WTC11 (cell line): ENCODE measurements around the gene MTOR. TPM values are rescaled to one million over a fixed set of nuclear protein-coding genes. Genes with fewer than 3 reads are reported as not detected.

Experiments used
- ATAC-seq: fragments of 200-7000 bp; cut with Tn5 transposase; 2 replicates; pipeline ENCODE4 v1.10.0; 2021; ENCODE audit warnings: mild to moderate bottlenecking, moderate library complexity
- CTCF ChIA-PET: fragments of 300-600 bp; sonication (Branson Sonifier 250); formaldehyde crosslinking; loops from one replicate; lab custom pipeline; 2021; ENCODE audit warnings: antibody characterized with exemption; lab: Charles Lee
- POLR2A ChIA-PET: fragments of 350-600 bp; sonication (Branson Sonifier 250); formaldehyde crosslinking; loops from one replicate; lab custom pipeline; 2021; ENCODE audit warnings: antibody characterized with exemption; lab: Charles Lee
- DNase-seq: peaks from one replicate; pipeline ENCODE4 v3.0.0; 2021; ENCODE audit warnings: low spot score
- H3K27ac Mint-ChIP-seq: 2 replicates; pipeline ENCODE4 v1.8.0; 2021; ENCODE audit warnings: mixed read lengths
- H3K27me3 Mint-ChIP-seq: 2 replicates; pipeline ENCODE4 v1.8.0; 2021; ENCODE audit warnings: low read depth, mild to moderate bottlenecking, moderate library complexity, mixed read lengths
- H3K36me3 Mint-ChIP-seq: 2 replicates; pipeline ENCODE4 v1.8.0; 2021; ENCODE audit warnings: mixed read lengths
- H3K4me1 Mint-ChIP-seq: 2 replicates; pipeline ENCODE4 v1.8.0; 2022; ENCODE audit warnings: mixed read lengths
- H3K4me3 Mint-ChIP-seq: 2 replicates; pipeline ENCODE4 v1.8.0; 2021; ENCODE audit warnings: mild to moderate bottlenecking, moderate library complexity, mixed read lengths
- H3K9me3 Mint-ChIP-seq: 2 replicates; pipeline ENCODE4 v1.8.0; 2021; ENCODE audit warnings: mixed read lengths
- AFF4 ChIP-seq: sonication (generic); formaldehyde crosslinking; IDR thresholded peaks from 2 replicates; pipeline ENCODE4 v1.8.1; 2023; ENCODE audit warnings: mild to moderate bottlenecking, missing genetic modification reagents, borderline replicate concordance
- ARID4B ChIP-seq: sonication (generic); formaldehyde crosslinking; IDR thresholded peaks from 2 replicates; pipeline ENCODE4 v1.8.0; 2023; ENCODE audit warnings: missing genetic modification reagents, mild to moderate bottlenecking, borderline replicate concordance
- ATF3 ChIP-seq: sonication (generic); formaldehyde crosslinking; conservative IDR thresholded peaks from 2 replicates; pipeline ENCODE4 v1.8.1; 2022; ENCODE audit warnings: mild to moderate bottlenecking, missing genetic modification reagents
- CBFB ChIP-seq: sonication (generic); formaldehyde crosslinking; IDR thresholded peaks from 2 replicates; pipeline ENCODE4 v1.8.1; 2022; ENCODE audit warnings: mild to moderate bottlenecking, low read depth, missing genetic modification reagents
- E2F4 ChIP-seq: sonication (generic); formaldehyde crosslinking; IDR thresholded peaks from 2 replicates; pipeline ENCODE4 v1.8.1; 2022; ENCODE audit warnings: low read depth, mild to moderate bottlenecking, moderate library complexity, missing genetic modification reagents, borderline replicate concordance
- ELF4 ChIP-seq: sonication (generic); formaldehyde crosslinking; IDR thresholded peaks from 2 replicates; pipeline ENCODE4 v1.8.1; 2022; ENCODE audit warnings: low read depth, mild to moderate bottlenecking, moderate library complexity, missing genetic modification reagents
- GABPB1 ChIP-seq: sonication (generic); formaldehyde crosslinking; IDR thresholded peaks from 2 replicates; pipeline ENCODE4 v1.8.1; 2023; ENCODE audit warnings: mild to moderate bottlenecking, missing genetic modification reagents
- GRHL2 ChIP-seq: fragments of 250-450 bp; sonication (Bioruptor Pico); IDR thresholded peaks from 2 replicates; pipeline ENCODE4 v1.8.0; 2022; ENCODE audit warnings: mild to moderate bottlenecking, moderate library complexity; ENCODE audit not compliant: insufficient replicate concordance, severe bottlenecking
- MLX ChIP-seq: sonication (generic); formaldehyde crosslinking; IDR thresholded peaks from 2 replicates; pipeline ENCODE4 v1.8.1; 2023; ENCODE audit warnings: mild to moderate bottlenecking, missing genetic modification reagents, moderate library complexity
- NFATC4 ChIP-seq: fragments of 250-450 bp; sonication (Bioruptor Pico); IDR thresholded peaks from 2 replicates; pipeline ENCODE4 v1.9.0; 2021; ENCODE audit warnings: mild to moderate bottlenecking
- RELA ChIP-seq: sonication (generic); formaldehyde crosslinking; IDR thresholded peaks from 2 replicates; pipeline ENCODE4 v1.8.1; 2022; ENCODE audit warnings: missing genetic modification reagents, mild to moderate bottlenecking, borderline replicate concordance
- SMAD3 ChIP-seq: sonication (generic); formaldehyde crosslinking; IDR thresholded peaks from 2 replicates; pipeline ENCODE4 v1.8.0; 2022; ENCODE audit warnings: missing genetic modification reagents, mild to moderate bottlenecking, borderline replicate concordance
- SOX15 ChIP-seq: fragments of 250-450 bp; sonication (Bioruptor Pico); IDR thresholded peaks from 2 replicates; pipeline ENCODE4 v1.9.0; 2021; ENCODE audit warnings: mild to moderate bottlenecking
- TCF7 ChIP-seq: sonication (generic); formaldehyde crosslinking; IDR thresholded peaks from 2 replicates; pipeline ENCODE4 v1.8.0; 2022; ENCODE audit warnings: mild to moderate bottlenecking, low read depth, missing genetic modification reagents, moderate library complexity
- USF2 ChIP-seq: sonication (generic); formaldehyde crosslinking; IDR thresholded peaks from 2 replicates; pipeline ENCODE4 v1.8.1; 2023; ENCODE audit warnings: mild to moderate bottlenecking, missing genetic modification reagents, moderate library complexity
- ZBTB43 ChIP-seq: sonication (generic); formaldehyde crosslinking; IDR thresholded peaks from 2 replicates; pipeline ENCODE4 v1.8.1; 2023; ENCODE audit warnings: mild to moderate bottlenecking, missing genetic modification reagents
- ZNF219 ChIP-seq: sonication (generic); formaldehyde crosslinking; IDR thresholded peaks from 2 replicates; pipeline ENCODE4 v1.8.0; 2023; ENCODE audit warnings: missing genetic modification reagents, mild to moderate bottlenecking, borderline replicate concordance
- ZNF263 ChIP-seq: sonication (generic); formaldehyde crosslinking; IDR thresholded peaks from 2 replicates; pipeline ENCODE4 v1.8.1; 2022; ENCODE audit warnings: low read depth, mild to moderate bottlenecking, moderate library complexity, missing genetic modification reagents
- total RNA-seq: library from RNA; stranded (reverse); gene quantifications from 3 replicates; pipeline ENCODE4 v1.2.3, GENCODE V29; 2021

MTOR gene
- total RNA-seq, 1 experiment from 2014 or later: 65.0 TPM

- peaks cover 72% of the 10 kb centered on the region for H3K36me3 Mint-ChIP-seq
Measured at GRCh38 chr1:11125931-11126330, 136.4 kb downstream of the MTOR start.

More at GRCh38 chr1:11125931-11126330, 136.4 kb downstream of the MTOR start:
- CTCF ChIA-PET: interaction anchor here (0.6 kb wide), 1 partner anchor 169 kb away, joined by 3 read pairs; no protein-coding TSS in a partner anchor
- H3K4me1 Mint-ChIP-seq: no peaks in the 10 kb centered on the region
- H3K9me3 Mint-ChIP-seq: no peaks in the 10 kb centered on the region
- no peak for DNase-seq
- no peak for TF ChIP-seq SMAD3
- no peak for TF ChIP-seq ZNF219 (CRISPR knock-in tag)
- no peak for TF ChIP-seq ELF4 (CRISPR knock-in tag)
- TF ChIP-seq ZNF263 (CRISPR knock-in tag): no peak
- no peak for TF ChIP-seq USF2 (CRISPR knock-in tag)
- TF ChIP-seq ARID4B: no peak
- TF ChIP-seq NFATC4 (CRISPR knock-in tag): no peak
- TF ChIP-seq TCF7 (CRISPR knock-in tag): no peak
- TF ChIP-seq MLX (CRISPR knock-in tag): no peak
- TF ChIP-seq SOX15 (CRISPR knock-in tag): no peak
- TF ChIP-seq ZBTB43 (CRISPR knock-in tag): no peak
- no peak for TF ChIP-seq RELA (CRISPR knock-in tag)
- TF ChIP-seq CBFB (CRISPR knock-in tag): no peak
- no peak for TF ChIP-seq GRHL2 (CRISPR knock-in tag)
- TF ChIP-seq E2F4 (CRISPR knock-in tag): no peak
- no peak for TF ChIP-seq GABPB1 (CRISPR knock-in tag)
- TF ChIP-seq ATF3: no peak
- no peak for TF ChIP-seq AFF4 (CRISPR knock-in tag)
- TF ChIP-seq, all 79 proteins: peak for 0
- POLR2A ChIA-PET: no interaction called here
- Mint-ChIP-seq H3K27me3 (no peaks in the 10 kb centered on the region), H3K27ac (no peak overlapping the region), H3K4me3 (no peak overlapping the region)
- no peak for ATAC-seq
